GM12874 (cell line): Measurements from ENCODE around the gene HGD.

ENCODE experiments used
- TF ChIP-seq, protein P1 (sequence below): IDR thresholded peaks from 2 replicates; pipeline ENCODE4 v1.5.1; 2011; ENCODE audit warnings: low read depth, mild to moderate bottlenecking, control low read depth, low read length, moderate library complexity; ENCODE audit not compliant: insufficient read depth

Gene HGD

DNA sequence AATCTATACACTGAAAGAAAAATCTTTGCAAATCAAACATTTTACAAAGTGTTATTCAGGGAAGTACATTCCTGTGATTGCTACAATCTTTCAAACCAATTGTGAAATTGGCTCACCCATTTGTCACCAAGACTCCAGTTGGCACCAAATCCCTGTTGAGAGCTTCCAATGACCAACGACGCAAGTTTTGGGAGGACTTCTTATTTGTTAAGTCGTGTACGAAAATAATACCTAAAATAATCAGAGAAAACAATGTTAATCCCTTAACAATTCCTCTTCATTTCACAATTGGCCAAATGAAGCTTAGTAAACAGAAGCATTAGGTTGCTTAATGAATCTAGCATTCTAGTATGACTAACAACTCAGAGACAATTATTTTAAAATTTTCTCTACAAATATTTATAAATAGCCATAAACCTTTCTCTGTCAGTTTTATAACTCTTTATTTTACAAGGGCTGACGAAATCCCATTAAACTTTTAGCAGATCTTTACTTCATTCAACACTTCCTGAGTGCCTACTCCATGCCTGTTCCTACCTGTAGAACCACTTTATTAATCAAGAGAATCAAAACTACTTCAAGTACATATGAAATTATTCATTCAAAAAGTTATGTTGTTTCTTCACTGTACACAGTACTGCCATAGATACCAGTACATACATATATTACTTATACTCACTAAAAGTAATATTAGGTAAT is 24.0 kb upstream of the HGD start:
- TF ChIP-seq, protein P1, sequence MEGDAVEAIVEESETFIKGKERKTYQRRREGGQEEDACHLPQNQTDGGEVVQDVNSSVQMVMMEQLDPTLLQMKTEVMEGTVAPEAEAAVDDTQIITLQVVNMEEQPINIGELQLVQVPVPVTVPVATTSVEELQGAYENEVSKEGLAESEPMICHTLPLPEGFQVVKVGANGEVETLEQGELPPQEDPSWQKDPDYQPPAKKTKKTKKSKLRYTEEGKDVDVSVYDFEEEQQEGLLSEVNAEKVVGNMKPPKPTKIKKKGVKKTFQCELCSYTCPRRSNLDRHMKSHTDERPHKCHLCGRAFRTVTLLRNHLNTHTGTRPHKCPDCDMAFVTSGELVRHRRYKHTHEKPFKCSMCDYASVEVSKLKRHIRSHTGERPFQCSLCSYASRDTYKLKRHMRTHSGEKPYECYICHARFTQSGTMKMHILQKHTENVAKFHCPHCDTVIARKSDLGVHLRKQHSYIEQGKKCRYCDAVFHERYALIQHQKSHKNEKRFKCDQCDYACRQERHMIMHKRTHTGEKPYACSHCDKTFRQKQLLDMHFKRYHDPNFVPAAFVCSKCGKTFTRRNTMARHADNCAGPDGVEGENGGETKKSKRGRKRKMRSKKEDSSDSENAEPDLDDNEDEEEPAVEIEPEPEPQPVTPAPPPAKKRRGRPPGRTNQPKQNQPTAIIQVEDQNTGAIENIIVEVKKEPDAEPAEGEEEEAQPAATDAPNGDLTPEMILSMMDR = no peak

DNA sequence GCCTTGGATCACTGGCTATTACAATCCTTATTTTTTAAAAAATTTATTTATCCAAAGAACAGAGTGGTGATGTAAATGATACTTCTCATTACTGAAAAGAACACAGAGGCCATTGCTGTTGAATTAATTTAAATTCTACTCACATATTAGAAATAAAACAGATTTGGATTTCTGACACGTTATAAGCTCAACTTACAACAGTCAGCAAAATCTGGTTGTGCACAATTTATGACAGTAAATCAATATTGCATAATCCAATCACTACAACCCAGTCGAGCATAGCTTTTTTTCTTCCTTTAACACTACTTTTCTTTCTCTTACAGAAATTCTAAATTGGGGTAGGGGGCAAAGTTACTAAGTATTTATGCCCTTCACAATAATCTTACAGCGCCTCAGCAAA is 17.3 kb upstream of the HGD start:
- TF ChIP-seq, protein P1 = no peak

DNA sequence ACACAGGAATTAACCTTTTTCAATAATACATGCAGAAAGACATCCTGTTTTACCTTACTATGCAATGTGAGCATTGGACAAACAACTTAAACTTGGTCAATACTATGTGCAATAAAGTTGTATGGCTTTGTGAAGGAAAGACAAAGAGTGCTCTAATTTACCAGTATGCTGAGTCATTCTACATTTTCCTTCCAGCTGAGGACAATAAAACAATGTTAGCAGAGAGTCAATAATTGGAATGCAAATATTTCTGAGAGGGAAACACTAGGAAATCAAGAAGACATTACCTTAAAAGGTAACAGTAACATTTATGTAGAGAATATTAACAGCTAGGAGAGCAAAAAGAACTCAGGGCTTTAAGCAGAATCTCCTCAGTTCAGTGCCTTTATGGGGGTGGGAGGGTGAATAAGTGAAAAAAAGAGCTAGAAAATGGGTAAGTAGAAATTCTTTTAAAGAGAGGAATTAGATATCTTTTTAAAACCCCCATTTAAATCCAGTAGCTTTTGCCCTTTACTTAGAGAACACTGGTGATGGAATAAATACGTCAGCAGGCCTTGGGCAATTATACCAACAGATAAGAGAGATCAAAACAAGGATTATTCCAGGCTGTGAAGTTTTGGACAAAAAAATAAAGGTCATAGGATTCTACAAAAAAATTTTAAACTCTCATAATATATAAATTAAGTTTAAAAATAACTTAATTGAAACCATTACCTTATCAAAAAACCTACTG is 11.6 kb upstream of the HGD start:
- TF ChIP-seq, protein P1 = no peak

DNA sequence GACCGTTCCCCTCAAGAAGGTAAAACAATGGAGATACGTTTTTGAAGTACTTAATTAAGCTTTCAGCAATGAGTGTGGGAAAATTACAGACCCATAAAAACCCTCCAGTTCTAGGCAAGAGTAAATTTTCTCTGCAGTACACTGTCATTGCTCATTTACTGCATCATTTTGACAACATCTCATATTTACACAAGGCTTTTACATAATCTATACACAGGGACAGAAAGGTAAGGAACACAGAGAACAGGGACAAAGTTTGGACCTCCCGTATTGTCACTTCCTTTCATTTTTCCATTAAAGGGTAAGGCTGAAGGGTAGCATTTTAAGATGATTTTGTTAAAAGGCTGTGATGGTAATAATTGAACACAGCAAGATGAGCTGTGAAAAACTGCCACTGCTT is 7.4 kb upstream of the HGD start:
- TF ChIP-seq, protein P1 = no peak

DNA sequence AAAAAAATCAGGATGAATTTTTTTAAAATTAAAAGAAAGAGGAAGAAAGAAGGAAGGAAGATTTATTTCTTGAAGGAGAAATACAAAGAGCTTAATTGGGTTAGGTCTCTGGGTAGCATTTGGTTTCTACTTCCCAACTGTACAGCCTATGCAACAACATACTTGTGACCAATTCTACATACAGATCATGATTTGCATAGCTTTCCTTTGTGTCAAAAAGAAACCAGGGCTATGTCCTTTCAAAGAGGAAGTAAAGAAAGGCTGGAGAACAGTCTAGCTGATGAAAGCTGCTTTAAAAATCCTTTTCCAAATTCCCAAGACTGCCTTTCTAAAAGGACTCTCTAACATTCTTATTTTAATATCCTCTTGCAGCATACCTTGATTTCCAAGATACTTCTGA is 6.1 kb upstream of the HGD start:
- TF ChIP-seq, protein P1 = no peak

DNA sequence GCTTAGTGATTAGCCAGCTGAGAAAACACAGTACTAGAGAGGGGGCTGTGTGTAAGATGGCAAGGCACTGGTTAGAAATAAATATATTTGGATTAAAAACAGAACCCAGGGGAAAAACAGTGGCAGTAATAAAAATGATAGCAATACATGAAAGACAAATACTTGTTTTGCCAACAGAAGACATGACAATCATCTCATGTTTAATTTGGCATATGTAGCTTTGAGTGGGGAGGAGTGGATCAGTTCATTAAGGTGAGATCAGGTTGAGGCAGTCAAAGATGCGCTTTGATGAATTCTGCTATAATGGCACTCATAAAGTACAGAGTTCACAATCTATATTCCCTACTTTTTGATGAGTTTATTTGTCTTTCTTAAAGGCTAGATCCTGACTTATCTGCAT is 3.4 kb upstream of the HGD start:
- TF ChIP-seq, protein P1 = no peak

DNA sequence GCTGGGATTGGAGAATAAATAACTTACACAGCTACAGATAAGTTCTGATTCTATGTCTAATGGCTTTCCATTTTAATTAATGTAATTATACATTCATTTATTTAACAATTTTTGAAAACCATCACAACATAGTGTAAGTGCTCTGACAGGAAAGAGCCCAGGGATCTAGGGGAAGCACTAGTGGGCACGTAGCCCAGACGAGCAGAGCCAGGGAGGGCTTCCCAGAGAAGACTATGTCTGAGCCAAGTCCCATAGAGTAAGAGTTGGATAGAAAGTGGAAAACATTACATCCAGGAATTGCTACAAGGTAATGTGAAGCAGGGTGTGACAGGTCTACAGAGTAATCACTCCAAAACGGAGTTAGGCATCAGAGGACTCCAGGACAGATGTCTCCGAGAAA is 2.9 kb upstream of the HGD start:
- TF ChIP-seq, protein P1 = no peak
